LoVo (cell line): ENCODE data around the gene ARL16.

Experiments
- DNase-seq: peaks from one replicate; pipeline ENCODE4 v3.0.0-alpha.2; 2016; ENCODE audit warnings: low spot score

The ARL16 gene

DNA sequence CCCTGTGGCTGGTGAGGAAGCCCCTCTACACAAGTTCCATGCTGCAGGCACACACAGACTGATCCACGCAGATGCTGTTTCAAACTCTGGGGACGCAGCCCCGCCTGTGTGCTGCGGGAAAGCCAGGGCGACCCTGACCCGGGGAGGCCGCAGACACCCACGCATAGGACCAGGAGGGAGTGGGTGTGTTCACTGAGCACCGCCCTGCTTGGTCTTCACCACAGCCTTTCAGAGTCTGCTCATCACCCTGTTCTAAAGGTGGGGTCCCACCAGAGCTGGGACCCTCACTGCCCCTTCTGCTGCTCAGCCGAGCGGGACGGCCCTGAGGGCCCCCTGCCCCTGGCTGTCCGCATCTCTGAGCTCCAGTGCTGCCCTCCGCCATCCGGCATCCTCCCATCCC, 39.1 kb downstream of the ARL16 start:
- DNase-seq: no peak

DNA sequence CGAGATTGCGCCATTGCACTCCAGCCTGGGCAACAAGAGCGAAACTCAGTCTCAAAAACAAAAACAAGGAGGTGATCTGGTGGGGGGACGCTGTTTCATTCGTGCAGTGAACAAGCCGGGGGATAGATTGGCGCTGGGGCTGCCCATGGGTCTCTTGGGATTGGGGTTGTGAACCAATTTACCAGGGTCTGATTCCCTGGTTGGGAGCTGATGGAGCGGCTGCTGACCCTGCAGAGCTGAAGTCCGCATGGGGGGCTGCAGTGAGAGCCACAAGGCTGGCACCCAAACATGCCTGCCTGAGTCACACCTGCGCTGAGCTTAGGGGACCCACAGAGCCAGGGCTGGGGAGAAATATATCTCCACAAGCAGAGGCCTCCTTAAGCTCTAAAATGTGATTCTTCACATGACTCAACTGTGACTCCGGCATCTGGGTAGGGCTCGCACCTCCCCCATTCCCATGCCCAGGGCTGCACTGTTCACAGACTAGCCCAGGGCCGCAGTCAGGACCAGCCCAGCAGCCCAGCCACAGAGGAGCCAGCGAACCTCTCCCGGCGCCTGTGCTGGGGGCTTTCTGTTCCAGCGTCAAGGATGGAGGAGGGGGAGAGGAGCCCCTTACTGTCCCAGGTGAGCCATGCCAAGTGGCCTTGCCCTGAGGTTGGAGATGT, 41.6 kb downstream of the ARL16 start:
- no peak for DNase-seq

DNA sequence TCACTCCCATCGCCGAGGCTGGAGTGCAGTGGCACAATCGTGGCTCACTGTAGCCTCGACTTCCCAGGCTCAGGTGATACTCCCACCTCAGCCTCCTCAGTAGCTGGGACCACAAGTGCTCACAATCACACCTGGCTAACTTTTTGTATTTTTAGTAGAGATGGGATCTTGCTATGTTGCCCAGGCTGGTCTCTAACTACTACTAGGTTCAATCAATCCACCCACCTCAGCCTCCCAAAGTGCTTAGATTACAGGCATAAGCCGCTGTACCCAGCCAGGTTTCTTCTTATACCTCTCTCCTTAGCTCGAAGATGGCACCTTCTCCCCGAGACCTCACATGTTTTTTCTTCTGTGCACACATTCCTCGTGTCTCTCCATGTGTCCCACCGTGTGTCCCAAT, 43.6 kb downstream of the ARL16 start:
- DNase-seq: no peak

DNA sequence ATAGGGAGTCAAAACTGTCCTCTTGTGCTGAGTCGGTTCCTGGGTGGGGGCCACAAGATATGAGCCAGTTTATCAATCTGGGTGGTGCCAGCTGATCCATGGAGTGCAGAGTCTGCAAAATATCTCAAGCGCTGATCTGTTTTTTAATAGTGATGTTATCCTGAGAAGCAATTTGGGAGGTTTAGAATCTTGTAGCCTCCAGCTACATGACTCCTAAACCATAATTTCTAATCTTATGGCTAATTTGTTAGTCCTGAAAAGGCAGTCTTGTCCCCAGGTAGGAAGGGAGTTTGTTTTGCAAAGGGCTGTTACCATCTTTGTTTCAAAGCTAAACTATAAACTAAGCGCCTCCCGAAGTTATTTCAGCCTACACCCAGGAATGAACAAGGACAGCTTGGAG, 44.9 kb downstream of the ARL16 start:
- DNase-seq: no peak

DNA sequence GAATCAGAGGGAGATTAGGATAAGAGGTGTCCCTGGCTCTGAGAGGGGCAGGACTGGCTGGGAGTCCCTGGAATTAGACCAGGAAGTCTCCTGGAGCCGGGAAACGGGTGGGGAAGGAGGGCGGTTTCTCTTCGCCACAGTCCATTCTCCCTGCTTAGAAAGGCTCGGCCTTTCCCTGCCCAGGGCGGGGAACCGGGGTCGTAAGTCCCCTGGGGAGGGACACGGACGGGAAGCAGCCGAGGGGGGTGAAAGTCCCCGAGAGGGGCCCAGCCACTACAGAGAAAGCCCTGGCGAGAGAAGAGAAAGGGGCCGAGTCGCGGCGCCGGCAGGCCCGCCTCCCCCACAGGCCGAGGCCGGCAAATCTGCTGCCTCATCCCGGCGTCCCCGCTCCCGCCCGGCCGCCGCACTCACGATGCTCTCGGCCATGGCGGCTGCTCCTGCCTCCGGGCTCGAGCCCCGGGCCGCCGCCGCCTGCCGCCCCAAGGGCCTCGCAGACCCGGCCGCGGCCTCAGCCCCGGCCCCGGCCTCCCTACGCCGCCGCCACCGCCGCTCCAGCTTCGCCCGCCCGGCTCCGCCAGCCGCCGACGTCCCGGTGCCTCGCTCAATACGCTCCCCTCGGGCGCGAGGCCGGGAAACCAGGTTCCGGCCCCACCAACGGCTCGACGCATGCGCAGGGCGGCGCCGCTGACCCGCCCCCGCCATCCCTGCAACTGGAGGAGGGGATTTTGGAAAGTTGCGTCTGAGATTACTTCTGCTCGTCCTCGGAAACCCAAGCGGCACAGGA, 46.9 kb downstream of the ARL16 start, which contains the start of the genes NPLOC4 and TSPAN10:
NPLOC4 (minus strand) TSS at position 608 of the 784 bp plus-strand sequence; CDS start at position 426, 182 bp downstream.
TSPAN10 (plus strand) TSS at position 692 of the 784 bp plus-strand sequence. CDS start 5,217 bp downstream, outside the sequence.
- DNase-seq: peak; percentile 89

DNA sequence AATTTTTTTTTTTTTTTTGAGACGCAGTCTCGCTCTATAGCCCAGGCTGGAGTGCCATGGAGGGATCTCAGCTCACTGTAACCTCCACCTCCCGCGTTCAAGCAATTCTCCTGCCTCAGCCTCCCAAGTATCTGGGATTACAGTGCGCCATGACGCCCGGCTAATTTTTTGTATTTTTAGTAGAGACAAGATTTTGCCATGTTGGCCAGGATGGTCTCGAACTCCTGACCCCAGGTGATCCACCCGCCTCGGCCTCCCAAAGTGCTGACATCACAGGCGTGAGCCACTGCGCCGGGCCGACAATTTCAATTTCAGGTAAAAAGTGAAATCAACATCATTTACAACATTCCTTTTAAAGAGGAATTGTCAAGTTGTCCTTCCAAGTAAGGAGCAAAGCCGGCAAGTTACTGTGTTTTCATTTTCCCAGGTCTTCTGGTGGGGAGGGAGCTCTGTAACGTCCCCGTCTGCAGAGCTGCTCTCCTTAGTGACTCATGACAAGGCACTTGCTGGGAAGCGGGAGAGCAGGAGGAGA, 47.6 kb downstream of the ARL16 start:
- DNase-seq: no peak

DNA sequence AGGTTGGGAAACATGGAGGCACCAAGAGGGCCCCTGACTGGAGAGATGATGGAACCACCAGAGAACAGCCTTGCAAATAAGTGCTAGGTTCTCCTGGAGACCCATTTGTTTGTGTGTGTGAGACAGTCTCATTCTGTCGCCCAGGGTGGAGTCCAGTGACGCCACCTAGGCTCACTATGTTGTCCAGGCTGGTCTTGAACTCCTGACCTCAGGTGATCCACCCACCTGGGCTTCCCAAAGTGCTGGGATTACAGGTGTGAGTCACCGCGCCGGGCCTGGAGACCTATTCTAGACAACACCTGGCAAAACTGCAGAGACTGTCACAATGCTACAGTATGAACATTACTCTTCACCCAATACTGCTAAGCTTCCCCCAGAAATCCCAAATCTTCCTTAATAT, 48.2 kb downstream of the ARL16 start:
- no peak for DNase-seq

DNA sequence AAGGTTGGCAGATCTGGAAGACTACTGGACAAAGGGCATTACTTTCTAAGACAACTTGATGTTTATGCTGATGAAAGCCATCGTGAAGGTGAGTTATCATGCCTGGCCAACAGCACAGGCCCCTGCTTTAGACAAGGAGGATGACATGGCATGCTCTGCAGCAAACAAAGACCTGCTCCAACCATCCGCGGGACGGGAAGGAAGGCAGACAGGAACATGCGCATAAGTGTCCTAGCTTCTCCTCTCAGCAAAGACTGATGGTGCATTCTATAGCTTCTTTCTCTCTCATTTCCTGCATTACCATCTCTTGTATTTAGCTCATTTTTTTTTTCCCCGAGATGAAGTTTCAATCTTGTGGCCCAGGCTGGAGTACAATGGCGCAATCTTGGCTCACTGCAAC, 52.1 kb downstream of the ARL16 start:
- DNase-seq: no peak
